Natural killer cell (primary cell): Measurements from ENCODE around the gene GEMIN4. TPM values are rescaled to one million over a fixed set of nuclear protein-coding genes. Genes with fewer than 3 reads are reported as not detected.

Experiments
- ATAC-seq, 3 donors: fragments of 150-1000 bp in 2 of 3; fragments of 200-7000 bp in 1 of 3; cut with Tn5 transposase; 1 replicate in 1 of 3; 2 replicates in 2 of 3; pipeline ENCODE4 v1.10.0; 2021; ENCODE audit warnings: mild to moderate bottlenecking in 2 of 3, moderate library complexity in 2 of 3
- DNase-seq, 2 donors: peaks; one replicate each; pipeline versions ENCODE4 v3.0.0 to v3.0.0-alpha.2; 2013 to 2021; ENCODE audit warnings: mixed read lengths in 1 of 2
- H3K27ac ChIP-seq: one replicate; pipeline ENCODE4 v1.5.1; 2013; ENCODE audit warnings: mild to moderate bottlenecking, low read length
- H3K27me3 ChIP-seq: one replicate; pipeline ENCODE4 v1.6.1; 2013; ENCODE audit warnings: low read length; ENCODE audit not compliant: control insufficient read depth, insufficient read depth
- H3K36me3 ChIP-seq: one replicate; pipeline ENCODE4 v1.6.1; 2013; ENCODE audit warnings: low read length; ENCODE audit not compliant: control insufficient read depth, insufficient read depth
- H3K4me1 ChIP-seq: one replicate; pipeline ENCODE4 v1.6.1; 2013; ENCODE audit warnings: low read length; ENCODE audit not compliant: control insufficient read depth, insufficient read depth
- H3K4me3 ChIP-seq: one replicate; pipeline ENCODE4 v1.5.1; 2013; ENCODE audit warnings: low read length
- H3K9me3 ChIP-seq: one replicate; pipeline ENCODE4 v1.6.1; 2013; ENCODE audit warnings: low read length; ENCODE audit not compliant: control insufficient read depth, insufficient read depth
- H3K27ac Mint-ChIP-seq, 2 donors: one replicate each; pipeline ENCODE4 v1.8.0; 2022; ENCODE audit warnings: mild to moderate bottlenecking in 2 of 2, mixed read lengths in 2 of 2, moderate library complexity in 1 of 2
- H3K27me3 Mint-ChIP-seq, 2 donors: one replicate each; pipeline ENCODE4 v1.8.0; 2022; ENCODE audit warnings: low read depth in 2 of 2, mixed read lengths in 2 of 2
- H3K36me3 Mint-ChIP-seq: one replicate; pipeline ENCODE4 v1.8.0; 2022; ENCODE audit warnings: mixed read lengths
- H3K4me1 Mint-ChIP-seq, 2 donors: one replicate each; pipeline ENCODE4 v1.8.0; 2022; ENCODE audit warnings: mixed read lengths in 2 of 2
- H3K4me3 Mint-ChIP-seq: one replicate; pipeline ENCODE4 v1.8.0; 2022; ENCODE audit warnings: mild to moderate bottlenecking, moderate library complexity, mixed read lengths
- H3K9me3 Mint-ChIP-seq, 2 donors: one replicate each; pipeline ENCODE4 v1.8.0; 2022; ENCODE audit warnings: mixed read lengths in 2 of 2
- WGBS: methylation state at CpG from one replicate; pipeline ENCODE4 v1.1.7; 2013; ENCODE audit warnings: missing lambda C conversion rate; ENCODE audit not compliant: insufficient coverage; 5-methylcytosine and 5-hydroxymethylcytosine counted together
- intact Hi-C: fragments of 100-400 bp; cut with micrococcal nuclease; formaldehyde crosslinking; loops from one replicate; pipeline ENCODE4 v1.14.2; 2022
- total RNA-seq, 4 donors: library from RNA; stranded (reverse); fragments of 120-200 nt in 1 of 4; gene quantifications; one replicate each; pipeline versions ENCODE4 v1.2.3 to v1.2.4, GENCODE V29; 2013 to 2022
- TF ChIP-seq, protein P1 (sequence below): fragments of 200-600 bp; IDR thresholded peaks from one replicate; pipeline ENCODE4 v1.8.0; 2022; ENCODE audit warnings: antibody characterized with exemption

Gene GEMIN4
- total RNA-seq, 3 donors from 2014 or later (not counting 1 experiment from before 2014, with no cell fraction given), result 13.7 to 17.1 (median 13.7) TPM

DNA sequence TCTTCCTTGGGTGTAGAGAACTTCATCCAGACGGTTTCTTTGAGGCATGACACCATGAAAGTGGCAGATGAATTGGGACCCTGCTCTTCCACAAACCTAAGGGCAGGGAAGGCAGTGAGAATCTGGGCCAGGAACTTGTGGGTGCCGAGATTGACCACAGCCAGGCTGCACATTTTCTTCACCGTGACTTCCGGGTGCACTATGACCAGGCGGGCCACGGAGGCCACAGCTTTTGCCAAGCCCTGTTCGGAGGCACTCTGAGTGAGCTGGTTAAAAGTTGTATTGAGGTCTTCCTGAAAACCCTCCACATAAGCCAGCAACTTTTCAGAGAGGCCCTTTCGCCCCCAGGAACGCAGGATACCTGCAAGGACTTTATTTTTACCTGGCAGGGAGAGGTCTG is 5.9 kb downstream of the GEMIN4 start:
- no peaks in the 10 kb centered on the region for H3K36me3 Mint-ChIP-seq
- TF ChIP-seq, protein P1, sequence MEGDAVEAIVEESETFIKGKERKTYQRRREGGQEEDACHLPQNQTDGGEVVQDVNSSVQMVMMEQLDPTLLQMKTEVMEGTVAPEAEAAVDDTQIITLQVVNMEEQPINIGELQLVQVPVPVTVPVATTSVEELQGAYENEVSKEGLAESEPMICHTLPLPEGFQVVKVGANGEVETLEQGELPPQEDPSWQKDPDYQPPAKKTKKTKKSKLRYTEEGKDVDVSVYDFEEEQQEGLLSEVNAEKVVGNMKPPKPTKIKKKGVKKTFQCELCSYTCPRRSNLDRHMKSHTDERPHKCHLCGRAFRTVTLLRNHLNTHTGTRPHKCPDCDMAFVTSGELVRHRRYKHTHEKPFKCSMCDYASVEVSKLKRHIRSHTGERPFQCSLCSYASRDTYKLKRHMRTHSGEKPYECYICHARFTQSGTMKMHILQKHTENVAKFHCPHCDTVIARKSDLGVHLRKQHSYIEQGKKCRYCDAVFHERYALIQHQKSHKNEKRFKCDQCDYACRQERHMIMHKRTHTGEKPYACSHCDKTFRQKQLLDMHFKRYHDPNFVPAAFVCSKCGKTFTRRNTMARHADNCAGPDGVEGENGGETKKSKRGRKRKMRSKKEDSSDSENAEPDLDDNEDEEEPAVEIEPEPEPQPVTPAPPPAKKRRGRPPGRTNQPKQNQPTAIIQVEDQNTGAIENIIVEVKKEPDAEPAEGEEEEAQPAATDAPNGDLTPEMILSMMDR, result no peak
- Histone ChIP-seq H3K4me3 (no peak overlapping the region), H3K36me3 (peaks cover 32% of the 10 kb centered on the region), H3K27ac (no peak overlapping the region), H3K27me3 (no peaks in the 10 kb centered on the region), H3K9me3 (no peaks in the 10 kb centered on the region), H3K4me1 (peaks cover 8% of the 10 kb centered on the region)
- H3K27me3 Mint-ChIP-seq, result no peaks in the 10 kb centered on the region
- H3K27ac Mint-ChIP-seq, result no peak overlapping the region
- no peak overlapping the region for H3K4me3 Mint-ChIP-seq
- 92% methylated on average over 9 of the region's 9 CpGs for WGBS
- DNase-seq (no peak), ATAC-seq (no peak)
- no peaks in the 10 kb centered on the region for H3K9me3 Mint-ChIP-seq
- peaks cover 18 to 27% of the 10 kb centered on the region in 2 donors for H3K4me1 Mint-ChIP-seq
- intact Hi-C loops, result no loop called here

DNA sequence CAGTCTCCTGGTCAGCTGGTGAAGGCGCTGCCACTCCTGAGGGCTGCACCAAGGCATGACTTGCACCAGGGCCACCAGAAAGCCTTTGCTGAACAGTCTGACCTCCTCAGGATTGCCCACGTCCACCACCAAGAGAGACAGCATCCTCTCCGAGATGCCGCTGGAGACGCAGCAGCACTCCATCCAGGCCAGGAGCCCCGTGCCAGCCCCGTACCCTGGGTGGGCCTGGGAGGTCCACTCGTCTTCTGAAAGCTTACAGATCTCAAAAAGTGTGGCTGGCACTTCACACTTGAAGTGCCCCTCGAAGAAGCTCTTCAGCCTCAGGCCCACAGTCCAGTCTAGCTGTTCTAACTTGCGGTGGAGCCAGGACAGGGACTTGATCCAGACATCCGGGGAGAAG is 6.7 kb downstream of the GEMIN4 start:
- Mint-ChIP-seq H3K4me3 (no peak overlapping the region), H3K9me3 (no peaks in the 10 kb centered on the region), H3K27me3 (no peaks in the 10 kb centered on the region), H3K36me3 (no peaks in the 10 kb centered on the region), H3K27ac (no peak overlapping the region), H3K4me1 (peaks cover 10 to 22% of the 10 kb centered on the region in 2 donors)
- intact Hi-C loops, result no loop called here
- no peak for DNase-seq
- no peak overlapping the region for H3K4me3 ChIP-seq
- no peak overlapping the region for H3K27ac ChIP-seq
- no peaks in the 10 kb centered on the region for H3K27me3 ChIP-seq
- 97% methylated on average over 11 of the region's 11 CpGs for WGBS
- ATAC-seq, result no peak
- peaks cover under 1% of the 10 kb centered on the region for H3K4me1 ChIP-seq
- peaks cover 32% of the 10 kb centered on the region for H3K36me3 ChIP-seq
- TF ChIP-seq, protein P1, result no peak
- H3K9me3 ChIP-seq, result no peaks in the 10 kb centered on the region

DNA sequence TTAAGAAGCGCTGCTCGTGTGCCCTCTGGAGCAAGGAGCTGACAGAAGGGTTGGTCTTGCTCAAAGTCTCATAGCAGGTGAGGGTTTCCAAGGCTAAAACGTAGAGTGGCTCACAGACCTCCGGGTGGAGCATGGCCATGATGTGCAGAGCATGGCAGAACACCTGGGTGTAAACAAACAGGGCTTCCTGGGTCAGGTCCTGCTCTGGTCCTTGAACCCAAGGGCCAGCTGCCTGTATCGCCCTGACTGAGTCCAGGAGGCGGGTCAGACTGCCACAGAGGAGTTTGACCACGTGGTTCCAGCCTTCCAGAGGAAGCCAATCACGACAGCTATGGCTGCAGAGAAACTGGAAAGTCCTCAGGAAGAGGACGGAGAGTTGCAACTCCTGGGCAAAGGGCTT is 7.1 kb downstream of the GEMIN4 start:
- no peaks in the 10 kb centered on the region for H3K9me3 ChIP-seq
- TF ChIP-seq, protein P1, result no peak
- H3K4me1 ChIP-seq, result no peaks in the 10 kb centered on the region
- H3K36me3 ChIP-seq, result peaks cover 32% of the 10 kb centered on the region
- no peak overlapping the region for H3K27ac ChIP-seq
- Mint-ChIP-seq H3K9me3 (no peaks in the 10 kb centered on the region), H3K27ac (no peak overlapping the region), H3K4me1 (peaks cover 6 to 20% of the 10 kb centered on the region in 2 donors), H3K36me3 (no peaks in the 10 kb centered on the region), H3K4me3 (no peak overlapping the region), H3K27me3 (no peaks in the 10 kb centered on the region)
- no peak overlapping the region for H3K4me3 ChIP-seq
- ATAC-seq (no peak), DNase-seq (no peak)
- no peaks in the 10 kb centered on the region for H3K27me3 ChIP-seq
- 86% methylated on average over 9 of the region's 9 CpGs for WGBS
- intact Hi-C loops, result no loop called here

DNA sequence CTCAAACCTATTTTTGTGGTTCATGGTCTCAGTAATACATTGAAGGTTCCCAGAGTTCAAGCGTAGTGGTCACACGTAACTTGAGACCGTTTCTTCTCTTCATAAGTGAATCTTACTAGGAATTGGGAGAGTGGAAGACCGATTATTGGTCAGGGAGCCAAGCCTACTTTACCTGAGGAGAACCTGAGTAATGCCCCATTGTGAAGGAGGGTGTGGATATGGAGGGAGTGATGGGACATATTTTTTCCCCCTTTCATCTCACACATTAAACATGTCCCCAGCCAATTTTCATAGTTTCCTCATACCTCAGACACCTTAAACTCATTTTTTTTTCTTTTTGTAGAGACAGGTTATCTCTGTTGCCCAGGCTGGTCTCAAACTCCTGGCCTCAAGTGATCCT is 8.9 kb downstream of the GEMIN4 start:
- H3K4me3 ChIP-seq, result no peak overlapping the region
- ATAC-seq (no peak), DNase-seq (no peak)
- peaks cover 4 to 9% of the 10 kb centered on the region in 2 donors for H3K4me1 Mint-ChIP-seq
- no peak overlapping the region for H3K4me3 Mint-ChIP-seq
- H3K9me3 ChIP-seq, result no peaks in the 10 kb centered on the region
- no peaks in the 10 kb centered on the region for H3K27me3 ChIP-seq
- H3K9me3 Mint-ChIP-seq, result no peaks in the 10 kb centered on the region
- intact Hi-C loops, result no loop called here
- no peaks in the 10 kb centered on the region for H3K4me1 ChIP-seq
- H3K36me3 ChIP-seq, result peaks cover 32% of the 10 kb centered on the region
- no peaks in the 10 kb centered on the region for H3K27me3 Mint-ChIP-seq
- TF ChIP-seq, protein P1, result no peak
- WGBS, result 100% methylated on average over 3 of the region's 4 CpGs
- no peaks in the 10 kb centered on the region for H3K36me3 Mint-ChIP-seq
- H3K27ac Mint-ChIP-seq, result no peak overlapping the region
- H3K27ac ChIP-seq, result no peak overlapping the region
